Activated CD4-positive, CD25-positive, alpha-beta regulatory T cell (primary cell): Measurements from ENCODE around the gene CDKL2.

Experiments
- DNase-seq, 4 experiments: peaks; one replicate each; lab custom pipeline; 2025; lab: John Stamatoyannopoulos, UW

Gene CDKL2

DNA sequence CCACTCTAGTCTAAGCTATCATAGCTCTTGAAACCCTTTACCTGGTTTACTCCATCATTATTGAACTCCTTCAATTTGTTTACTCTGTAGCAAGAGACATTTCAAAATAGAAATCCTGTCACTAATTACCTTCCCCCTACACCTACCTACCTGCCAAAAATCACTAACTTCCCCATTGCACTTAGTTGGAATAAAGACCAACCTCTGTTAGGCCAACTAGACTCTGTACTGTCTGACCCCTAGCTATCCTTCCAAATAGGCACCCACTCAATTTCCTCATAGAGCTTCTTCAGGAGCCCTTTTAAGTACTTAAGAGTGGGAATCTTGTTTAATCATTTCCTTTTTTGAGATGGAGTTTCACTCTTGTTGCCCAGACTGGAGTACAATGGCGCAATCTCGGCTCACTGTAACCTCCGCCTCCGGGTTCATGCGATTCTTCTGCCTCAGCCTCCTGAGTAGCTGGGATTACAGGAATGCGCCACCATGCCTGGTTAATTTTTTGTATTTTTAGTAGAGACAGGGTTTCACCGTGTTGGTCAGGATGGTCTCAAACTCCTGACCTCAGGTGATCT is 8.9 kb upstream of the CDKL2 start:
- DNase-seq = no peak

DNA sequence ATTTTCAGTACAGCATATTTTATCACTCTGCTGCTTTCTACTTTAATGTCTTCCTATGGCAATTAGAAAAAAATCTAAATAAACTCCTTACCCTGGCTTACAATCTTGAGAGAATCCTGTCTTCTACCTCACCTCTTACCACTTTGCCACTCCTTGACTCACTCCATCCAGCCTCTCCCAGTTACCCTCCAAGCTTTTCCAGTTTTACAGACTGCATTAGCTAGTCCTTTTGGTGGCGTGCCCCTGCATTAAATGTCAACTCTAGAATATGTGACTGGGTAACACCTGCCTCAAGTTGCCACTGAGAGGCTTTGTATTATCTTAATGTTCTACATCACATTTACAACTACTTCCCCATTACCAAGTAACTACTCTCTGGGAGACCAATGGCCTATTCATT is 7.5 kb upstream of the CDKL2 start:
- DNase-seq = no peak

DNA sequence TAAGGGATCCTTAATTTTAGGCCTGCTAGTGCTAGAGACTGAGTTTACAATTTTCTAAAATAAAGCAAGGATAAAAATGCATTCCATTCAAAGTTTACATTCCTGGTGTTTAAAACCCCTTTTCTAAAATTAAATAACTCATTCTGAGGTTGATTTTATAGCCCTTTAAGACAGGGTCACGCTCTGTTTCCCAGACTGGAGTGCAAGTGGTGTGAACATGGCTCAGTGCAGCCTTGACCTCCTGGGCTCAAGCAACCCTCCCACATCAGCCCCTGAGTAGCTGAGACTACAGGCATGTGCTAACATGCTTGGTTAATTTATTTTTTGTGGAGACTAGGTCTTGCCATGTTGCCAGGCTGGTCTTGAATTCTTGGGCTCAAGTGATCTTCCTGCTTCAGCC is 6.8 kb upstream of the CDKL2 start:
- no peak for DNase-seq

DNA sequence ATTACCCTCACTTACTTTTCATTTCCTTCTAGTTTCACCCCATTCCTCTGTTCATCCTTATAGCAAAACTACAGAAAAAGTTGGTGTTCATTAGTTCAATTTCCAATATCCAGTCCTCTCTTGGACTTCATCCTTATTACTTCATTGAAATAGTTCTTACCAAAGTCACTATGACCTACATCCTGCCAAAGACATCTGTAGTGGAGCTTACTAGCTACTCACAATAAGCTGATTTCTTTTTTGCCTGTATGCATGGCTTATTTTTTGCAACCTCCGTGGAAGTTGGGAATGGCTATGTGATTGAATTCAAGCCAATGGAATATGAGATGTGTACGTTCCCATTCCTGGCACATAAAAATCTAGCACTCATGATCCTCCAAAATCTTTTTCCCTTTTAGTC is 4.6 kb upstream of the CDKL2 start:
- DNase-seq = no peak

DNA sequence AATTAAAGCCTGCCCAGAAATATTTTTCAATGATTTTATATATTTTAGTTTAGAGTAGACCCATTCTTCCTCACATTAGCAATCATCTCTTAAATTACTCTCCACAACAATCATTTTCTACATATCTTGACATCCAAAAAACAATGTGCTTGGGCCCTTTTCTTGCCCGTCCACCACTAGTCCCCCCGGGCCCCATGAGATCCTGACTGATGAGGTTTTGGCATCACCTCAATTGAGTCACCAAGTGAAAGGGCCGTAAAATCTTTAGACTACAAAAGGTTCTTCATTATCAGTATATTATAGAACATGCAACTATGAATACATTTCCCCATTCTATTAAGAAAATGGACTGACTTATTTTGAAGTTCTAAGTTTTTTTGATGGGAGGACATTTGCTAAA is 4.0 kb upstream of the CDKL2 start:
- DNase-seq = no peak

DNA sequence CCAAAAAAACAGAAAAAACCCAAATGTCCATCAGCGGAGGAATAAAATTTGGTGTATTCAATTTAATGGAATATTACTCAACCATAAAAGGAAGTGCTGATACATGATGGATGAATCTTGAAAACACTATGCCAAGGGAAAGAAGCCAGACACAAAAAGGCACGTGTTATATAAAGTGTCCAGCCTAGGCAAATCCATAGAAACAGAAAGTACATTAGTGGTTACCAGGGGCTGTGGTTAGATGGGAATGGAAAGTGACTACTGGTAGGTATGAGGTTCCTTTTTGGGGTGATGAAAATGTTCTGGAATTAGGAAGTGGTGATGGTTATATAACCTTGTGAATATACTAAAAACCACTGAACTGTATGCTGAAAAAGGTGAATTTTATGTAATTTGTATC is 3.5 kb upstream of the CDKL2 start:
- DNase-seq = no peak

DNA sequence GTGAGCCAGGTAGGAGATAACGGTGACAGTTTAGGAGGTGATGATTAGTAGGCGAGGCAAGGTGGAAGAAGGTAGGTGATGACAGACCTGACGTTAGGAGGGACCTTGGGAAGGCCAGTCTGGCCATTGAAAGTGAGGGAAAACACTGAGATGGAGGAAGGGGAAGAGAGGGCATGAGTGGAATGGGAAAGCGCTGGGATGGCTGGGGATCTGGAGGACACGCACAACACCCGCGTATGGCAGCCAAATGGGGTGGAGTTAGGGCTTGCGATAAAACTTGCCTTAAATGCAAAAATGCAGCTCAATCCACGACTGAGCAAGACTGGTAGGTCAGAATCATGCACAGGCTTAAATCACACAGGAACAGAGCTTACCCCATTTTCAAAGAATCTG is 605 bp upstream of the CDKL2 start:
- no peak for DNase-seq

DNA sequence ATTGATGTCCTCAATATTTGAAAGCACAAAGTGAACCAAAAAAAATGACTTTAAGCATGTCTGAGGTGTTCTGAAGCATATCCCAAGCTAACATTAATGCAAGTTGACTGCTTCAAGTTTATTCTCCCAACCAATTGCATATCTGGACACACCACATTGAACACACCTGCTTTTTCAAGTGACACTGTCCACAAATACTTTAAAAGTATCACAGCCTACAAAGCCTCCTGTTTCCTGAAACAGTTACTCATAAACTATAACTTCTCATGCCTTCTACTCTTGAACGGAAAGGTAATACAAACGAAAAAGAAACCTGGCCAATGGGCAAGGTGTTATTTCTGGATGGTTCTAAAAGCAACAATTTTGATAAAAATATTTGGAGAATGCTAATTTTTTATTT is 1.1 kb downstream of the CDKL2 start:
- DNase-seq = no peak

DNA sequence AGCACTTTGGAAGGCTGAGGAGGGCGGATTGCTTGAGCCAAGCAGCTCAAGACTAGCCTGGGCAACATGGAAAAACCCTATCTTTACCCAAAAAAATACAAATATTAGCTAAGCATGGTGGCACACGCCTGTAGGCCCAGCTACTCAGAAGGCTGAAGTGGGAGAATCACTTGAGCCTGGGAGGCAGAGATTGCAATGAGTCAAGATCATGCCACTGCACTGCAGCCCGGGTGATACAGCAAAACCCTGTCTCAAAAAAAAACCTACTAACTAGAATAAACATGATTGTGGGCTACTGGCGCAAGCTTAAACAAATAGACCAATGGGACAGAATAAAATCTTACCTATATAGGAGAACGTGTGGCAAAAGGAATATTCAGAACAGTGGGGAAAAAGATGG is 7.3 kb downstream of the CDKL2 start:
- no peak for DNase-seq

DNA sequence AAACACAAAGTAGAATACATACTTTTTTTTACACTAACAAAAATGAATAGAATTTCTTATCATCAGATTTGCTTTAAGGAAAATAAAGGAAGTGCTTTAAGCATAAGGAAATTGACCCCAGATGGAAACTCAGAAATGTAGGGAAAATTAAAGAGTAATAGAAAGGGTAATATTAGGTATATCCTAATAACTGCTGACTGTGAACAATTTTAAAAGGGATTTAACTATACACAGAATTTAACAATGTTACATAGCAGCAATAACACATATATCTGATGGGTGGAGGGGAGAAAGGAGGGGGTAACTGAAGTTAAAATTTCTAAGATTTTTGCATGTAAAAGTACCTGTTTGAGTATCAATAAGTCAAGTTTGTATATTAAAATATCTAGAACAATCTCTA is 8.6 kb downstream of the CDKL2 start:
- no peak for DNase-seq

DNA sequence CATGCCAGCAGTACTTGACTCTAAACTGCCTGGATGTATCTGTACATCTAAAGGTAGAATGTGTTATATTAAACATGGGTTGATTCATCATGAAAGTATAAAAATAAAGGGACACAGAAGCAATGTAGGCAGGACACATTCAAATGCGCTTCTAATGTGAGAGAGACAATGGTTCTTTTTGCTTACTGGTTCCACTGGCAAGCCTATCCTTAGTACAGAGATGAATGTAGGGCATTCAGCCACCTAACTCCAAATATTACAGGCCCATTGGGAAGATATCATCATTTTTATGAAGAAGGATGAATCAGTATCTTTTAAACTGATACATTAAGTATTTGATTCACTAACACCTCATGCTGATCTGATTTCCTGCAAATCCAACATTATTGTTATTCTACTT is 18.0 kb downstream of the CDKL2 start:
- DNase-seq = no peak

DNA sequence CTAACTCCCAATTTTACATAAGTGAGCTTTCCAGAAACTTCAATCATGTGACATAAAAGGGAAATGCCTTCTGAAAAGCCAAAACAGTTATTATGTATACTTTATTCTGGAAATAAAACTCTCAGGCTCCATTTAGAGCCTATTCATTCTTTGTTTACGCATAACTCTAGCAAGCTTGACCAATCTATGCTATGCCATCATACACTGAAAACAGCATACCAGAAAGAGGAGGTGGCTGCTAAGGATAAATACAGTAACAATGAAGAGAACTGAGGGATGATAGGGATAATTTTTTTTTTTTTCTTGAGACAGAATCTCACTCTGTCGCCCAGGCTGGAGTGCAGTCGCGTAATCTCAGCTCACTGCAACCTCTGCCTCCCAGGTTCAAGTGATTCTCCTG is 24.4 kb downstream of the CDKL2 start:
- no peak for DNase-seq

DNA sequence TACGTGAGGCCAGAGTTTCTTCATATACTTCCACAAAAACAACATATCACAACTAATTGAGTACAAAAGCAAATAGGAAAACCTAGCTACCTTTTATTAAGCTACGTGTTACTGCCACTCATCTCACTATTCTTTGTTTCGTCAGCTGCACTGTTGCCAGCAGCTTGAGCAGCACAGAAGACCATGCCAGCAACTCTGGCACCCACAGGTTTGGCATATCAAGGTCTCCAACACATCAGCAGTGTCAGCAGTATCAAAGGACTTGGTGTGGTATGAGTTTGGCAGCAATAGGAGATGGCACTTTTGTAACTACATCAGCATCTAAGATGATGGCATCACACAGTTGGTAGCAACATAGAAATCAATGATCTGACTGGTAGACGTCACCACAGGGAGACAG is 30.7 kb downstream of the CDKL2 start:
- no peak for DNase-seq

DNA sequence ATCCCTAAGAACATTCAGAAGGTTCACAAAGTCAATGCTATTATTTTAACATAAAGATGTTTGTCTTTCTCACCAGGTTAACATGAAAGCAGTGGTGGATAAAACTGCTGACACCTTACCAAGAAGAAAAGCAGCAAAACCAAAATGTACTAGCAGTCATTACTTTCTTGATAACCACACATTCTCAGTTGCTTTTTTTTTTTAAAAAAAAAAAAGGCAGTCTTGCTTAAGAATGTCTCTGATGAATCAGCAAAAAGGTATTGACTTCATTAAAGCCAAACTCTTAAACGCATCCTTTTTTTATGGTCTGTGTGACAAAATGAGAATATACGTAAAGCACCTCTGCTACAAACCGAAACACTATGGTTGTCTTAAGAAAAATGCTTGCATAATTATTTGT is 31.9 kb downstream of the CDKL2 start:
- DNase-seq = no peak

DNA sequence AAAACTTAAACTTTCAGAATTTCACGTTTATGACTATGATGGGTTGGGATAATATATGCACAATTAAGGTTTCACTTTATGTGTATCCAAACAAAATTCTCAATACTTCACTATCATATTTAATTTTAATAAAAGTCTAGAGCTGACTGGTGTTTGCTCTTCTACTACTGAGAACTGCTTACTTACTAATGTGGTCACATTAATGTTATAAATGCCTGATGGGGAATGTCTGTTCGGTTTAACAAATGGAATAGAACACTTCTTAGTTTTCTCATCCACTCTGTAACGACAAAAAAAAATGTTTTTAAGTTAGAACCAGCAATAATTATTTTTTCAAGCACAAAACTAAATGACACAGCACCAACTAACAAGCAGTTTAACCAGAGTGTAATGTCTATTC is 34.3 kb downstream of the CDKL2 start:
- DNase-seq = no peak

DNA sequence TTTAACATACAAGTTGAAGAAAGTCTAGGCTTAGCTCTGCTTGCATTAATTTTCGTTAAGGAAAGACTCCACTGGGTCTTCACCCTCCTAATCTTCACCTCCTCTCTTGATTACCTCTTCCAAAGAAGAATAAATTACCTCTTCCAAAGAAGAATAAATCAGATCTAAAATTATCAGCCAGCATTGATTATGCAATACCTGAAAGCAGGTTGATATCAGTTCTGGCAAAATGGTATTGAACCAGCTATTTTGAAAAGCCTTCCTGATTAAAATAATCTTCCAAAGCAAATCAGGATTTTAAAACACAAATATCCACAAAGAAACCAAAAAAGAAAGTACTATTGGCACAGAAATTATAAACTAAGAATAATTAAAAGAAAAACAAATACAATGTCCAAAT is 36.9 kb downstream of the CDKL2 start:
- no peak for DNase-seq

DNA sequence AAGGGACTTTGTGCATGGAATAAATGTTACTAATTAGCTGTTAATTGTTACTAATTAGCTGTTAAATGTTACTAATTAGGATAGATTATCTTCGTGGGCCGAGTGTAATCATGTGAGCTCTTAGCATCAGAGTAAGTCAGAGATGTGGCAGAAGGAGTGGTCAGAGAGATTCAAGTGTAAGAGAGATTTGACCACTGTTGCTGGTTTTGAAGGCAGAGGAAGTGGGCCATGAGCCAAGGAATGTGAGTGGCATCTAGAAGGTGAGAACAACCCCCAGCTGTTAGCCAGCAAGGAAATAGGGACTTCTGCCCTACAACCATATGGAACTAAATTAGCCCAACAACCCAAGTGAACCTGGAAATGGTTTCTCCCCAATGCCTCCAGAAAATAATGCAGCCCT is 46.3 kb downstream of the CDKL2 start:
- no peak for DNase-seq

DNA sequence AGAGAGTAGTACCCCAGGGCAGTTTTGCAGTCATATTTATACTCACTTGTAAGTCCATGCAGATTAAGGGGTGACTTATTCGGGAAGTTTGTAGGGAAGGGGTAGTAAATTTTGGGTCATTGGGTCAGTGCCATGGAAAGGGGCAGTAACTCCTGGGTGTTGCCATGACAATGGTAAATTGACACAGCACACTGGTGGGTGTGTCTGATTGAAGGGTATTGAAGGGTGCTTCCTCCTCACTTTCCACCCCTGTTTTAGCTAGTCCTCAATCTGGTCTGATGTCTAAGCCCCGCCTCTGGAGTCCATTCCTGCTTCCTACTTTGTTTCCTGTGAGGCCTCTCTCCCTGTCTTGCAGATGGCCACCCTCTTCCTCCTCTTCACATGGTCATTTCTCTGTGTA is 62.6 kb downstream of the CDKL2 start:
- DNase-seq = no peak

DNA sequence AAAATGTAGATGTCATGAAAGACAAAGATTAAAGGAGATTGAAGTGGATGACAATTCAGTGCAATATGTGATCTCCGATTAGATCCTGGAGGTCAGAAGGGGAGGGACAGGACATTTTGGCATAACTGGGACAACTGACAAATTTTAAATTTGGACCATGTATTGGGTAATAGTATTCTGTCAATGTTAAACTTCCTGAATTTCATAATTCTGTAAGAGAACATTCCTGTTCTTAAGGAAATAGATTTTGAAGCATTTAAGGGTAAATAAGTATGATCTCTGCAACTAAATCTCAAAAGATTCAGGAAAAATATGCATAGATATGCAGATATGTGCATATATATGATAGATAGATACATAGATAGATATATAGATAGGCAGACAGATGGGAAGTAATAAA is 63.4 kb downstream of the CDKL2 start:
- DNase-seq = no peak

DNA sequence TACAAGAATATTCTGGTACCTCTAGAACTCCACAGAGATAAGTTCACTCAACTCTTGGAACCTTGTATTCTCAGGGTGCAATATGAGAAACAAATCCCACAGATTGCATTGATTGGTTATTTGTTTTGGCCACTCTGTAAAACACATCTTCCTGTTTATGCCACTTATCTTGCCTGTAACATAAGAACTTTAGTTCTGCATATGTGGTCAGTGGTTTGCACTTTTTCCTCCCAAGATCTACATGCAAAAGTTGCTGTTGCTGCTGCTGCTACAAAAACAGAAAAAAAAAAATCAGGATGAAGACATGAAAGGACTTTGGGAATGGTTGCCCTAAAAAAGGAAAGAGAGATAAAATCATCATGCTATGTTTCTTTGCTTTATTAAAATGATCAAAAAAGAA is 64.8 kb downstream of the CDKL2 start:
- DNase-seq = no peak

DNA sequence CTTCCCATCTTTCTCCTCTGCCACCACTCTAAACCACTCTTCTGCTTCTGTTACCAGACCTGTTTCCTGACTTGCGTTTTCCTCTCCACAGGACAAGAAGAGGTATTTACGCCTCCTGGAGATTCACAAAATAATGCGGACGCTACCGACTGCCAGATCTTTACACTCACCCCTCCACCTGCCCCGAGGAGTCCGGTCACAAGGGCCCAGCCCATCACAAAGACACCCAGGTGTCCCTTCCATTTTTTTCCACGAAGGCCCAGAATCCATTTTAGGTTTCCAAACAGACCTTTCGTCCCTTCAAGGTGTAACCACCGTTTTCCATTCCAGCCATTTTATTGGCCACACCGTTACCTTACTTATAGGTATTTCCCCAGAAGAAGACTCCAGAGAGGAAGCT is 66.3 kb downstream of the CDKL2 start:
- no peak for DNase-seq

DNA sequence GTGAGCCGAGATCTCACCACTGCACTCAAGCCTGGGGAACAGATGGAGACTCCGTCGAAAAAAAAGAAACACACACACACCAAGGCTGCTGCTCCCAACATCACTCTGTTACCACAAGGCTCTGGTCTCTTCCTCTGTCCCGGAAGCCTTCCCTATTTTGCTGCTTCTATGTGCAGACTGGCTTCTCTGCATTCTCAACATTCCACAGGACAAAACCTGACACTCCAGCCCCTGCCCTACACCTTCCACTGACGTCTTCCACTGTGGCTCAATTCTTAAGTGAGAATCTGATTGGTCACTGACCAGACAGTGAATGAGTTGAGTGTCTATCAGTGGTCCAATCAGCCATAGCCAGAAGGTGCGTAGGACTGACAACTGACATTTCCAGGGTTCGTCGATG is 68.5 kb downstream of the CDKL2 start:
- no peak for DNase-seq

DNA sequence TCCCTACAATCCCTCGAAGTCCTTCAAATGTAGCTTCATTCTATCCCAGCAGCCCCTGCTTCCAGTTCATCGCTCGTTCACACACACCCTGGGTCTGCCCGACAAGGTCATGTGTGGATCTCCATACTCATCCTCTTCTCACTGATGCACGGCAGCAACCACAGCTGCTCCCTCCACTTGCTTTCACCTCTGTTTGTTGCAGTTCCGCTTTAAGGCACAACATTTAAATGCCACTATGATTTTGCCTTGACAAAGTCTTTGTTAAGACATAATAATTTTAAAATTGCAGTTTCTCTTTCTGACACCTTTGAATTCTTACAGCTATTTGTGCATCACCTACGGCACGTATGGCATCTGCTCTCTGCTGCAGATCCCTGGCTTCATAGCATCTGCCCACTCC is 72.6 kb downstream of the CDKL2 start:
- no peak for DNase-seq

DNA sequence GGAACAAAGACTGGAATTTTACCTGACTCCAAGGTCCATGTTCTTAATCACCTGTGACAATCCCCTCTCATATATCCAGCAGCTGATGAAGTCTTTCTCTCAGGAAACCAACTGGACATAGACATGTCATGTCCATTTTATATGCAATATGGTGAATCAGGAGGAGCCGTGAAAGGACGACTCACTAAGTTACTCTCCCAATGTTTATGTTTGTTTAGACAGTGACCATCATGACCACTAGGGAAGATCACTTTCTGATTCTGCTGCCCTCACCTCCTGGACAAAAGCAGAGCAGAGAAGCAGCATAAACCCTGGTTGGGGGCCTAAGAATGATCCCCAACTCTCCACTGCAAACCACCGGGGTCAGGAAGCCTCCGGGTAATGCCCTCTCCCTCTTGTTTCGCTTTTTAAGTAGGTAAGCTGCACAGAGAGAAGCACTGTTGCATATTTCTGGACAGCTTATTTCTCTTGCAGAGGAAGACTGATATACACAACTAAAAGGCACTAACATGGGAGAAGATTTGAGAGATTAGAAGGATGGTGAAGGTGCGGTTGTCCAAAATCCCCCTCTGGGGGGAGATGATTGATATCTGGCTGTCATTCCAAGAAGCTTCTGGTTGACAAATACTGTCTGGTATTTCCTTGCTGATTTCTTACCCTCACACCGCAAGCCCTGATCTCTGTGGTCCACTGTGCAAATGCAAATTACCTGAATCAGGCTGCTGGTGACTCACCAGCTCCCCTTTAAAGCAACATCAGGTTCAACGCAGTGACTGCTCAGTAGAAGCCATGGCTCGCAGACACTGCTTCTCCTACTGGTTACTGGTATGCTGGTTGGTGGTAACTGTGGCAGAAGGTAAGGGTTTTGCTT is 74.8 kb downstream of the CDKL2 start, which contains the start of gene ODAPH:
Gene ODAPH (plus strand): TSS at position 773 of the 871 bp plus-strand sequence. CDS start 17 bp downstream, at position 790.
- no peak for DNase-seq
